Measurements from ENCODE around the gene ANTXR2.

- TF ChIP-seq MXI1 (IDR thresholded peaks at IDR 0.05; ENCODE audit: low read depth, low read length) (no peak), CTCF (IDR thresholded peaks at IDR 0.05) (no peak), RCOR1 (IDR thresholded peaks at IDR 0.05; ENCODE audit: low read length) (no peak), SIN3A (IDR thresholded peaks at IDR 0.05; ENCODE audit: borderline replicate concordance, low read depth, low read length) (no peak), USF2 (IDR thresholded peaks at IDR 0.05; ENCODE audit: borderline replicate concordance, low read depth, low read length) (no peak), EP300 (IDR thresholded peaks at IDR 0.05; ENCODE audit: borderline replicate concordance in 1 of 2, low read depth in 1 of 2, low read length in 1 of 2) (no peak), SMC3 (IDR thresholded peaks at IDR 0.05; ENCODE audit: low read depth, low read length) (no peak), MAX (IDR thresholded peaks at IDR 0.05; ENCODE audit: low read depth) (no peak), CHD2 (IDR thresholded peaks at IDR 0.05; ENCODE audit: low read length, partially characterized antibody) (no peak), TAF1 (IDR thresholded peaks at IDR 0.05; ENCODE audit: borderline replicate concordance, low read depth, low read length) (no peak), FOSL2 (IDR thresholded peaks at IDR 0.05; ENCODE audit: borderline replicate concordance, low read depth) (no peak), ZBTB33 (IDR thresholded peaks at IDR 0.05; ENCODE audit: borderline replicate concordance, low read depth) (no peak), USF1 (IDR thresholded peaks at IDR 0.05; ENCODE audit: borderline replicate concordance, low read depth) (no peak), RAD21 (IDR thresholded peaks at IDR 0.05; ENCODE audit: low read length) (no peak)
These were observed 31.9 kb upstream of the ANTXR2 start for GRCh38 chr4:80104927-80105326.
